Measurements from ENCODE around the gene LASP1NB.

Gene LASP1NB

GRCh38 chr17:38900978-38901656 lies 24.3 kb upstream of the LASP1NB start (continued):
- TF ChIP-seq REST (IDR thresholded peaks at IDR 0.05; ENCODE audit: low read depth, low read length) (0 out of 2 replicates have a peak, but pooled peaks have one; percentile 19), USF1 (IDR thresholded peaks at IDR 0.05; ENCODE audit: borderline replicate concordance, low read depth) (no peak), RFX5 (IDR thresholded peaks at IDR 0.05; ENCODE audit: low read length) (no peak), JUND (IDR thresholded peaks at IDR 0.05) (peak; percentile 68), ZBTB33 (IDR thresholded peaks at IDR 0.05; ENCODE audit: borderline replicate concordance, low read depth) (peak; percentile 70; the same call in 1 of the 2 replicates), POLR2AphosphoS5 (IDR thresholded peaks at IDR 0.05; ENCODE audit: low read depth, low read length) (no peak)
- TF ChIP-seq, protein P1, sequence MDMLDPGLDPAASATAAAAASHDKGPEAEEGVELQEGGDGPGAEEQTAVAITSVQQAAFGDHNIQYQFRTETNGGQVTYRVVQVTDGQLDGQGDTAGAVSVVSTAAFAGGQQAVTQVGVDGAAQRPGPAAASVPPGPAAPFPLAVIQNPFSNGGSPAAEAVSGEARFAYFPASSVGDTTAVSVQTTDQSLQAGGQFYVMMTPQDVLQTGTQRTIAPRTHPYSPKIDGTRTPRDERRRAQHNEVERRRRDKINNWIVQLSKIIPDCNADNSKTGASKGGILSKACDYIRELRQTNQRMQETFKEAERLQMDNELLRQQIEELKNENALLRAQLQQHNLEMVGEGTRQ (IDR thresholded peaks at IDR 0.05; ENCODE audit: borderline replicate concordance, low read depth, low read length), result no peak

- WGBS (ENCODE audit: low lambda C conversion rate), result 94% methylated on average over 6 of the region's 6 CpGs
- no peak overlapping the region for H3K4me2 ChIP-seq
- H3K36me3 ChIP-seq (replicated peaks in 1 of 2; ENCODE audit: control insufficient read depth in 1 of 2, insufficient read depth in 2 of 2, low read length in 1 of 2), result peaks cover 15 to 45% of the 10 kb centered on the region in 2 experiments
- no peak overlapping the region for H2AFZ ChIP-seq (ENCODE audit: low read depth)
- H3K27me3 ChIP-seq (ENCODE audit: insufficient read depth), result no peaks in the 10 kb centered on the region
- peaks cover 88% of the 10 kb centered on the region for H3K79me2 ChIP-seq (ENCODE audit: insufficient read depth)
- peaks cover 31% of the 10 kb centered on the region for H3F3A ChIP-seq (replicated peaks; ENCODE audit: insufficient read depth)
- TF ChIP-seq, protein P2, sequence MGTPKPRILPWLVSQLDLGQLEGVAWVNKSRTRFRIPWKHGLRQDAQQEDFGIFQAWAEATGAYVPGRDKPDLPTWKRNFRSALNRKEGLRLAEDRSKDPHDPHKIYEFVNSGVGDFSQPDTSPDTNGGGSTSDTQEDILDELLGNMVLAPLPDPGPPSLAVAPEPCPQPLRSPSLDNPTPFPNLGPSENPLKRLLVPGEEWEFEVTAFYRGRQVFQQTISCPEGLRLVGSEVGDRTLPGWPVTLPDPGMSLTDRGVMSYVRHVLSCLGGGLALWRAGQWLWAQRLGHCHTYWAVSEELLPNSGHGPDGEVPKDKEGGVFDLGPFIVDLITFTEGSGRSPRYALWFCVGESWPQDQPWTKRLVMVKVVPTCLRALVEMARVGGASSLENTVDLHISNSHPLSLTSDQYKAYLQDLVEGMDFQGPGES (IDR thresholded peaks at IDR 0.05; ENCODE audit: low read depth, low read length), result no peak
- TF ChIP-seq JUND (IDR thresholded peaks at IDR 0.05), result no peak
- TF ChIP-seq, protein P3, sequence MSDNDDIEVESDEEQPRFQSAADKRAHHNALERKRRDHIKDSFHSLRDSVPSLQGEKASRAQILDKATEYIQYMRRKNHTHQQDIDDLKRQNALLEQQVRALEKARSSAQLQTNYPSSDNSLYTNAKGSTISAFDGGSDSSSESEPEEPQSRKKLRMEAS (IDR thresholded peaks at IDR 0.05; ENCODE audit: low read depth), result no peak
- TF ChIP-seq, protein P1 (IDR thresholded peaks at IDR 0.05; ENCODE audit: borderline replicate concordance, low read depth, low read length), result no peak
- no peak for TF ChIP-seq PBX3 (IDR thresholded peaks at IDR 0.05)
- no peak for TF ChIP-seq MXI1 (IDR thresholded peaks at IDR 0.05; ENCODE audit: low read depth, low read length)
- no peak for TF ChIP-seq MEF2A (IDR thresholded peaks at IDR 0.05; ENCODE audit: borderline replicate concordance, low read depth)
- H3K9me2 ChIP-seq, result no peaks in the 10 kb centered on the region
- no peak for DNase-seq
- POLR2A ChIA-PET, result no interaction called here
- H3K27ac ChIP-seq (ENCODE audit: low read depth in 2 of 2, low read length in 1 of 2), result no peak overlapping the region
- no peaks in the 10 kb centered on the region for H3K9me3 ChIP-seq
- CTCF ChIA-PET, result interaction anchor here (0.6 to 1.4 kb wide), 5 partner anchors 11 to 250 kb away, joined by 3 to 4 read pairs (median 4); no protein-coding TSS in a partner anchor
- no peak overlapping the region for H3K4me3 ChIP-seq (ENCODE audit: low read depth in 2 of 2, low read length in 1 of 2)
- H3K9ac ChIP-seq, result no peak overlapping the region
- H4K20me1 ChIP-seq (ENCODE audit: insufficient read depth), result peaks cover 95% of the 10 kb centered on the region
- peaks cover 11 to 14% of the 10 kb centered on the region in 2 experiments; a peak in 1 of 4 replicates for H3K4me1 ChIP-seq (ENCODE audit: control insufficient read depth in 1 of 2, insufficient read depth in 2 of 2, low read depth in 1 of 2, low read length in 1 of 2)
These were observed 22.0 kb upstream of the LASP1NB start for GRCh38 chr17:38903404-38903803.

Data from SK-N-SH (cell line).